HepG2 (cell line): Measurements from ENCODE around the gene GARIN6. TPM values are rescaled to one million over a fixed set of nuclear protein-coding genes. Genes with fewer than 3 reads are reported as not detected.

Source experiments
- ATAC-seq: fragments of 200-7000 bp; cut with Tn5 transposase; 3 replicates; pipeline ENCODE4 v1.9.1; 2020; ENCODE audit warnings: mild to moderate bottlenecking, moderate library complexity
- BruUV-seq: library from RNA; stranded (reverse); fragments of 400-500 nt; replicated peaks from 2 replicates; lab custom pipeline; 2021; lab: Mats Ljungman, UMichigan
- CTCF ChIA-PET: fragments of 300-600 bp; formaldehyde crosslinking; extraction: SDS; loops from one replicate; lab custom pipeline; 2021; ENCODE audit warnings: low total read pairs, inconsistent platforms, low intra/inter-chr PET ratio; lab: Yijun Ruan, JAX
- POLR2A ChIA-PET: fragments of 350-600 bp; sonication (Branson Sonifier 250); formaldehyde crosslinking; loops from one replicate; lab custom pipeline; 2020; ENCODE audit warnings: antibody characterized with exemption, inconsistent platforms; lab: Yijun Ruan, JAX
- DNase-seq: peaks from one replicate; pipeline ENCODE4 v3.0.0-alpha.2; 2015; ENCODE audit warnings: low spot score
- FAIRE-seq: peaks from 3 replicates; lab custom pipeline; 2011; peaks lifted over from hg19 to GRCh38; lab: Jason Lieb, UNC
- H2AFZ ChIP-seq: one replicate; pipeline ENCODE4 v1.6.1; 2011; ENCODE audit warnings: low read length, inconsistent platforms
- H3K27ac ChIP-seq: fragments of 300-600 bp; 3 replicates; pipeline ENCODE4 v1.8.0; 2011; ENCODE audit warnings: mixed run types, mild to moderate bottlenecking, mixed read lengths, low read length, inconsistent platforms; ENCODE audit not compliant: insufficient read depth; ENCODE audit errors: extremely low read length
- H3K27me3 ChIP-seq, 2 experiments: fragments of 200-600 bp in 1 of 2; 2 replicates in 1 of 2; 3 replicates in 1 of 2; pipeline versions ENCODE4 v1.6.0 to v1.8.0; 2011; ENCODE audit warnings: low read length in 2 of 2, mild to moderate bottlenecking in 2 of 2, moderate library complexity in 2 of 2, inconsistent platforms in 1 of 2; ENCODE audit not compliant: insufficient read depth in 2 of 2, control insufficient read depth in 1 of 2
- H3K36me3 ChIP-seq, 2 experiments: fragments of 200-600 bp in 1 of 2; replicated peaks in 1 of 2; 2 replicates in 1 of 2; 3 replicates in 1 of 2; pipeline versions ENCODE4 v1.5.1 to v1.8.0; 2011; ENCODE audit warnings: low read length in 2 of 2, inconsistent platforms in 1 of 2; ENCODE audit not compliant: insufficient read depth in 2 of 2, control insufficient read depth in 1 of 2
- H3K4me1 ChIP-seq: 2 replicates; pipeline ENCODE4 v1.5.1; 2012; ENCODE audit warnings: low read length, inconsistent platforms; ENCODE audit not compliant: insufficient read depth
- H3K4me2 ChIP-seq: 2 replicates; pipeline ENCODE4 v1.6.0; 2011; ENCODE audit warnings: low read depth, low read length, inconsistent platforms
- H3K4me3 ChIP-seq, 3 experiments: fragments of 200-600 bp in 1 of 3; sonication (generic), shearing (Covaris generic) in 1 of 3; replicated peaks in 1 of 3; 2 replicates each; pipeline ENCODE4 v1.5.1; 2011 to 2016; ENCODE audit warnings: low read length in 3 of 3, inconsistent platforms in 2 of 3, low read depth in 2 of 3, mild to moderate bottlenecking in 2 of 3, control low read depth in 1 of 3, mixed read lengths in 1 of 3; ENCODE audit not compliant: insufficient read depth in 1 of 3
- H3K79me2 ChIP-seq: one replicate; pipeline ENCODE4 v1.6.1; 2011; ENCODE audit warnings: low read length, inconsistent platforms; ENCODE audit not compliant: insufficient read depth
- H3K9ac ChIP-seq: 2 replicates; pipeline ENCODE4 v1.6.0; 2011; ENCODE audit warnings: mild to moderate bottlenecking, low read depth, low read length, inconsistent platforms; ENCODE audit not compliant: insufficient read depth
- H3K9me3 ChIP-seq: 2 replicates; pipeline ENCODE4 v1.5.1; 2012; ENCODE audit warnings: mild to moderate bottlenecking, low read length
- H4K20me1 ChIP-seq: 2 replicates; pipeline ENCODE4 v1.6.0; 2011; ENCODE audit warnings: inconsistent platforms, mild to moderate bottlenecking, low read length, moderate library complexity; ENCODE audit not compliant: insufficient read depth
- KMT2A ChIP-seq: sonication (generic); formaldehyde crosslinking; IDR thresholded peaks from 2 replicates; pipeline ENCODE4 v1.4.0; 2020; ENCODE audit warnings: missing genetic modification reagents
- NFATC3 ChIP-seq: sonication (generic); formaldehyde crosslinking; IDR thresholded peaks from 2 replicates; pipeline ENCODE4 v1.5.1; 2020; ENCODE audit warnings: mild to moderate bottlenecking, missing genetic modification reagents
- PHF8 ChIP-seq: sonication (generic); formaldehyde crosslinking; IDR thresholded peaks from 2 replicates; pipeline ENCODE4 v1.5.0; 2020; ENCODE audit warnings: missing genetic modification reagents
- TAF1 ChIP-seq: sonication (generic); formaldehyde crosslinking; IDR thresholded peaks from 2 replicates; pipeline ENCODE4 v1.4.0; 2020; ENCODE audit warnings: missing genetic modification reagents
- THYN1 ChIP-seq: sonication (generic); formaldehyde crosslinking; IDR thresholded peaks from 2 replicates; pipeline ENCODE4 v1.8.1; 2023; ENCODE audit warnings: low read depth, mild to moderate bottlenecking, moderate library complexity, missing genetic modification reagents, borderline replicate concordance
- ZNF3 ChIP-seq: IDR thresholded peaks from 2 replicates; pipeline ENCODE4 v1.7.0; 2017; ENCODE audit warnings: inconsistent platforms
- ZSCAN22 ChIP-seq: sonication (generic); formaldehyde crosslinking; IDR thresholded peaks from 2 replicates; pipeline ENCODE4 v1.4.0; 2020; ENCODE audit warnings: mild to moderate bottlenecking, missing genetic modification reagents
- WGBS: methylation state at CpG from one replicate; pipeline ENCODE4 v1.1.6; 2017; ENCODE audit warnings: low lambda C conversion rate; 5-methylcytosine and 5-hydroxymethylcytosine counted together
- in situ Hi-C: cut with HindIII; loops from 2 replicates; pipeline ENCODE4 v1.10.0; 2017; ENCODE audit warnings: low pct_unique_long_range_greater_than_20kb; ENCODE audit not compliant: extremely low pct_ligation_motif_present
- intact Hi-C: fragments of 100-400 bp; cut with micrococcal nuclease; formaldehyde crosslinking; loops from one replicate; pipeline ENCODE4 v1.10.0; 2022; ENCODE audit not compliant: unreplicated experiment
- polyA plus RNA-seq, 8 experiments: library from polyadenylated mRNA; depleted of rRNA in 3 of 8; stranded (reverse) in 7 of 8; unstranded in 1 of 8; fragments of >200 nt; fragmentation: Illumina TruSeq in 4 of 8; extraction: Trizol in 4 of 8; gene quantifications; 2 replicates each; pipeline versions ENCODE4 v1.2.1 to v1.2.3, GENCODE V29; 2011 to 2016; ENCODE audit warnings: low read depth in 4 of 8, missing spikeins in 1 of 8, mixed read lengths in 1 of 8; ENCODE audit not compliant: insufficient read depth in 1 of 8
- total RNA-seq, 5 experiments: library from RNA; depleted of rRNA; stranded (reverse); fragments of >200 nt; fragmentation: Illumina TruSeq; extraction: Trizol; gene quantifications; 2 replicates each; pipeline ENCODE4 v1.2.3, GENCODE V29; 2016; ENCODE audit warnings: low read depth in 1 of 5
- TF ChIP-seq, protein P1 (sequence below): sonication (generic); formaldehyde crosslinking; IDR thresholded peaks from 2 replicates; pipeline ENCODE4 v1.8.0; 2022; ENCODE audit warnings: mild to moderate bottlenecking, missing genetic modification reagents, moderate library complexity
- TF ChIP-seq, protein P2 (sequence below): sonication (generic); formaldehyde crosslinking; IDR thresholded peaks from 2 replicates; pipeline ENCODE4 v1.9.0; 2021; ENCODE audit warnings: missing genetic modification reagents, borderline replicate concordance
- TF ChIP-seq, protein P3 (sequence below): sonication (generic); formaldehyde crosslinking; IDR thresholded peaks from 2 replicates; pipeline ENCODE4 v1.5.0; 2020; ENCODE audit warnings: mild to moderate bottlenecking, low read depth, missing genetic modification reagents, borderline replicate concordance
- TF ChIP-seq, protein P4 (sequence below): sonication (generic); formaldehyde crosslinking; IDR thresholded peaks from 2 replicates; pipeline ENCODE4 v1.4.0; 2020; ENCODE audit warnings: missing genetic modification reagents, borderline replicate concordance

The GARIN6 gene
- total and polyA plus RNA-seq, 2 of the 13 experiments (the other 11 are each of a cell fraction or from before 2014, with no cell fraction given), result not detected

DNA sequence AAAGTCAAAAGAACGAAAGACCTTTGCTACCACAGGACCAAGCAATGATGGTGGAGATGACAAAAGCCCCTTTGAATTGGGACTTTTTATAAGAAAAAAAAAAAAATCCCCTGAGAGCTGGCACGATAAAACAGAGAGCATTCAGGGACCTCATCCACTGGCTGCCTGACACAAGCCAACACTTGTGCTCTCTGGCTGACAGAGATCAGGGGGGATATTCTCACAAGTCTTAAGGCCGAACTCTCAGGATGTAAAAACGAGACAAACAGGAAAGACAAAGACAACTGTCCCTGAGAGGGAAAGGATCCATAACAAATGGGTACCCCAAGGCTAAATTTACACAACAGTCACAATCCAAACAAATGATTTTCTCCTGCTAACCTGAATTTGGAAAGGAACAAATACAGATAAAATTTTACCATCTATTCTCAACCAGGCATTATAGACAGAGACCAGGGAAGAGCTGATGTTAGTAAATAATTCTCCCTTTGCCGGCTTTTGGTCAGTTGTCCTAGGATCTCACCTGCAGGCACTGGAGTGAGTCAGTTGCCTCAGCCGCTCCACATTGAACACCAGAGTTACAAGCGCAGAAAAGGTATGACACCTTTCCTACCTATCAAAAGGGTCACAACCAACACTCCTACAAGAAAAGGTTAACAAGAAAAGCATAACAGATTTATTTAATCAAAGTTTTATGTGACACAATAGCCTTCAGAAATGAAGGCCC is 37.9 kb upstream of the GARIN6 start:
- no peak overlapping the region for H3K27ac ChIP-seq
- WGBS, result 10% methylated on average over 7 of the region's 7 CpGs
- H3K27me3 ChIP-seq, result no peaks in the 10 kb centered on the region
- no peak overlapping the region for H3K9ac ChIP-seq
- no peak overlapping the region for H3K4me3 ChIP-seq
- no peaks in the 10 kb centered on the region for H3K79me2 ChIP-seq
- FAIRE-seq (no peak), ATAC-seq (no peak), DNase-seq (no peak)
- in situ Hi-C loops, result no loop called here
- H3K36me3 ChIP-seq, result no peaks in the 10 kb centered on the region
- no peaks in the 10 kb centered on the region for H3K4me1 ChIP-seq
- no peak overlapping the region for H2AFZ ChIP-seq
- no peaks in the 10 kb centered on the region for H3K9me3 ChIP-seq
- H4K20me1 ChIP-seq, result no peaks in the 10 kb centered on the region
- H3K4me2 ChIP-seq, result no peak overlapping the region
- ChIA-PET CTCF (no interaction called here), POLR2A (no interaction called here)
- intact Hi-C loops, result loop anchor here (1.0 kb wide), 1 partner anchor 43 kb away; no protein-coding TSS in a partner anchor
- no peak for TF ChIP-seq KMT2A (CRISPR knock-in tag)
- no peak for TF ChIP-seq TAF1
- no peak for TF ChIP-seq ZSCAN22 (CRISPR knock-in tag)
- no peak for TF ChIP-seq PHF8 (CRISPR knock-in tag)
- TF ChIP-seq, protein P1, sequence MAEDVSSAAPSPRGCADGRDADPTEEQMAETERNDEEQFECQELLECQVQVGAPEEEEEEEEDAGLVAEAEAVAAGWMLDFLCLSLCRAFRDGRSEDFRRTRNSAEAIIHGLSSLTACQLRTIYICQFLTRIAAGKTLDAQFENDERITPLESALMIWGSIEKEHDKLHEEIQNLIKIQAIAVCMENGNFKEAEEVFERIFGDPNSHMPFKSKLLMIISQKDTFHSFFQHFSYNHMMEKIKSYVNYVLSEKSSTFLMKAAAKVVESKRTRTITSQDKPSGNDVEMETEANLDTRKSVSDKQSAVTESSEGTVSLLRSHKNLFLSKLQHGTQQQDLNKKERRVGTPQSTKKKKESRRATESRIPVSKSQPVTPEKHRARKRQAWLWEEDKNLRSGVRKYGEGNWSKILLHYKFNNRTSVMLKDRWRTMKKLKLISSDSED, result no peak
- BruUV-seq, result no TSS peak

DNA sequence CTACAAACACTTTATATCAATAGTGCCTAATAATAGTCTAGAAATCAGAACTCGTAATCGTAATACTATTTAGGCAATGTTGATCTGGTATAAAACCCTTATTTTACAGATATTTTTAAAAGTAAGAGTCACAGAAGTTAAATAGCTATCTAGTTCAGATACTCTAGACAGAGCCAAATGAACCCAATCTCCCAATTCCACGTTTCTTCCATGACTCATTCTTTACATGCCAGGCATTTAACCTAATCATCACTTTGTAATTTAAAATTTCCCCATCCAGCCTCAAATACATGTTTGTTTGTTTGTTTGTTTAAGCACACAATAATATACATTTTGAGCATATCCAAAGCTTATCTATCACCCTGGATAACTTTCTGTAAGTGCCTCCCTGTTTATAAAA is 36.4 kb upstream of the GARIN6 start:
- WGBS, result 0% methylated on average over 3 of the region's 3 CpGs
- Histone ChIP-seq H3K27me3 (no peaks in the 10 kb centered on the region), H3K4me2 (no peak overlapping the region), H4K20me1 (no peaks in the 10 kb centered on the region), H3K4me1 (no peaks in the 10 kb centered on the region), H3K36me3 (no peaks in the 10 kb centered on the region), H3K9ac (no peak overlapping the region), H2AFZ (no peak overlapping the region), H3K4me3 (no peak overlapping the region), H3K9me3 (no peaks in the 10 kb centered on the region), H3K27ac (no peak overlapping the region), H3K79me2 (no peaks in the 10 kb centered on the region)
- ATAC-seq (no peak), DNase-seq (no peak), FAIRE-seq (no peak)
- intact Hi-C loops (no loop called here), in situ Hi-C loops (no loop called here)
- no TSS peak for BruUV-seq
- ChIA-PET CTCF (no interaction called here), POLR2A (no interaction called here)
- TF ChIP-seq NFATC3 (CRISPR knock-in tag), result no peak
- TF ChIP-seq ZNF3, result no peak
- TF ChIP-seq, protein P2, sequence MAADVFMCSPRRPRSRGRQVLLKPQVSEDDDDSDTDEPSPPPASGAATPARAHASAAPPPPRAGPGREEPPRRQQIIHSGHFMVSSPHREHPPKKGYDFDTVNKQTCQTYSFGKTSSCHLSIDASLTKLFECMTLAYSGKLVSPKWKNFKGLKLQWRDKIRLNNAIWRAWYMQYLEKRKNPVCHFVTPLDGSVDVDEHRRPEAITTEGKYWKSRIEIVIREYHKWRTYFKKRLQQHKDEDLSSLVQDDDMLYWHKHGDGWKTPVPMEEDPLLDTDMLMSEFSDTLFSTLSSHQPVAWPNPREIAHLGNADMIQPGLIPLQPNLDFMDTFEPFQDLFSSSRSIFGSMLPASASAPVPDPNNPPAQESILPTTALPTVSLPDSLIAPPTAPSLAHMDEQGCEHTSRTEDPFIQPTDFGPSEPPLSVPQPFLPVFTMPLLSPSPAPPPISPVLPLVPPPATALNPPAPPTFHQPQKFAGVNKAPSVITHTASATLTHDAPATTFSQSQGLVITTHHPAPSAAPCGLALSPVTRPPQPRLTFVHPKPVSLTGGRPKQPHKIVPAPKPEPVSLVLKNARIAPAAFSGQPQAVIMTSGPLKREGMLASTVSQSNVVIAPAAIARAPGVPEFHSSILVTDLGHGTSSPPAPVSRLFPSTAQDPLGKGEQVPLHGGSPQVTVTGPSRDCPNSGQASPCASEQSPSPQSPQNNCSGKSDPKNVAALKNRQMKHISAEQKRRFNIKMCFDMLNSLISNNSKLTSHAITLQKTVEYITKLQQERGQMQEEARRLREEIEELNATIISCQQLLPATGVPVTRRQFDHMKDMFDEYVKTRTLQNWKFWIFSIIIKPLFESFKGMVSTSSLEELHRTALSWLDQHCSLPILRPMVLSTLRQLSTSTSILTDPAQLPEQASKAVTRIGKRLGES (CRISPR knock-in tag), result no peak
- TF ChIP-seq, protein P3, sequence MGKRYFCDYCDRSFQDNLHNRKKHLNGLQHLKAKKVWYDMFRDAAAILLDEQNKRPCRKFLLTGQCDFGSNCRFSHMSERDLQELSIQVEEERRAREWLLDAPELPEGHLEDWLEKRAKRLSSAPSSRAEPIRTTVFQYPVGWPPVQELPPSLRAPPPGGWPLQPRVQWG (CRISPR knock-in tag), result no peak
- TF ChIP-seq, protein P4, sequence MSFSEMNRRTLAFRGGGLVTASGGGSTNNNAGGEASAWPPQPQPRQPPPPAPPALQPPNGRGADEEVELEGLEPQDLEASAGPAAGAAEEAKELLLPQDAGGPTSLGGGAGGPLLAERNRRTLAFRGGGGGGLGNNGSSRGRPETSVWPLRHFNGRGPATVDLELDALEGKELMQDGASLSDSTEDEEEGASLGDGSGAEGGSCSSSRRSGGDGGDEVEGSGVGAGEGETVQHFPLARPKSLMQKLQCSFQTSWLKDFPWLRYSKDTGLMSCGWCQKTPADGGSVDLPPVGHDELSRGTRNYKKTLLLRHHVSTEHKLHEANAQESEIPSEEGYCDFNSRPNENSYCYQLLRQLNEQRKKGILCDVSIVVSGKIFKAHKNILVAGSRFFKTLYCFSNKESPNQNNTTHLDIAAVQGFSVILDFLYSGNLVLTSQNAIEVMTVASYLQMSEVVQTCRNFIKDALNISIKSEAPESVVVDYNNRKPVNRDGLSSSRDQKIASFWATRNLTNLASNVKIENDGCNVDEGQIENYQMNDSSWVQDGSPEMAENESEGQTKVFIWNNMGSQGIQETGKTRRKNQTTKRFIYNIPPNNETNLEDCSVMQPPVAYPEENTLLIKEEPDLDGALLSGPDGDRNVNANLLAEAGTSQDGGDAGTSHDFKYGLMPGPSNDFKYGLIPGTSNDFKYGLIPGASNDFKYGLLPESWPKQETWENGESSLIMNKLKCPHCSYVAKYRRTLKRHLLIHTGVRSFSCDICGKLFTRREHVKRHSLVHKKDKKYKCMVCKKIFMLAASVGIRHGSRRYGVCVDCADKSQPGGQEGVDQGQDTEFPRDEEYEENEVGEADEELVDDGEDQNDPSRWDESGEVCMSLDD, result no peak
- no peak for TF ChIP-seq THYN1
